Stimulated activated CD4-positive, alpha-beta T cell treated with anti-CD3 and anti-CD28 coated beads, Interleukin-12 subunit alpha, Interleukin-12 subunit beta, amount 100 ng/mL, for 24 hours (primary cell): ENCODE measurements around the gene OR8U1.
"Not testable (repeated sequence)": the region's sequence is repeated elsewhere in the genome, so short reads cannot be mapped to it uniquely, and the experiment has no call there.

Experiments used
- DNase-seq, 2 experiments: peaks; one replicate each; pipeline ENCODE4 v3.0.0-alpha.2; 2020; ENCODE audit warnings: low read depth in 2 of 2

The OR8U1 gene

DNA sequence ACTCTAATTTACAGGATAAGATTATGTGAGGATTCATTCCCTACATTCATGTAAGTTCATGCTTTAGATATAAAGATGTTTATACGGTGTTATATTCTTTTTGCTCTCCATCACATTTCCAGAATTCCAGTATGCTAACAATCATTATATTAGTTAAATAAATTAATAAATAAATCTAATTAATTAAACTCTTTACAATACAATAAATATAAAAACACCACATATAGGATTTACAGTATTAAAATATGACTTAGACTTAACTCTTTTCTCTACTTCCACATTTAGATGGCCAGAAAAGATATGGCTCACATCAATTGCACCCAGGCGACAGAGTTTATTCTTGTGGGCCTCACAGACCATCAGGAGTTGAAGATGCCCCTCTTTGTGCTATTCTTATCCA is at the start of gene OR8U1:
Gene OR8U1 (plus strand): TSS at position 301 of the 400 bp plus-strand sequence. CDS start 0 bp downstream, at position 301.
- DNase-seq = no peak

DNA sequence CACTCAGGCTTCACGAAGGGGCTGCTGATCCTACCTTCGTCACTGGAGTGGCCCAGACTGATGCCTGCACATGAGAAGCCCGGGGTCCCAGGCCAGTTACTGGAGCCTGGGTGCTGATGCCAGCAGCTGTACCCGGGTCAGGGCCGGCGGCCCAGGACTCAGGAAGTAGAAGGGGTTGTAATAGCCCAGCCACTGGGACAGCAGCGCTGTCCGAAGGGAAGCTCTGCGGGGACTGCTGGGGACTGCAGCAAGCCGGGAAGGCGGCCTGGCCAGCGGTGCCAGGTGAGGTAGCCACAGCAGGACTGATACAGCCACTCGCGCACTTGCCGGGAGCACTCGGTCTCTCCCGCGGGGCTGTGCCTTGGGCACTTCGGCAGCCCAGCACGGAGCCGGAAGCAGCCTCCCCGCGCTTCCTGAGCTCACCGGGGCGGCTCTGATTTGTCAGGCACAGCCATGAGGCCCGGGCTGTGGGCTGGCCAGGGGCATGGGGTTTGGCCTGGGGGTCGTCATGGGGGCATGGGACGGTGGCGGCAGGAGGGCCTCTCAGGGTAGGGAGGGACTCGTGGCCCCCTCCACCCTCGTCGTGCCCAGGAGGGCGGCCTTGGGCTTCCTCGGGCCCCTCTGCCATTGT is 43.4 kb upstream of the OR8U1 start:
- DNase-seq = no peak

- DNase-seq = no peak
These were observed 42.3 kb upstream of the OR8U1 start for GRCh38 chr11:56333156-56333555.

GRCh38 chr11:56340289-56340688 is 35.1 kb upstream of the OR8U1 start:
- no peak for DNase-seq

GRCh38 chr11:56345739-56346138 is 29.7 kb upstream of the OR8U1 start, which contains the start of gene OR8K1:
Gene OR8K1 (plus strand): TSS chr11:56346039. CDS start chr11:56346039, 0 bp downstream.
- DNase-seq = no peak

- DNase-seq = no peak
These were observed 21.4 kb upstream of the OR8U1 start, which contains the start of gene OR8J1 for GRCh38 chr11:56353991-56354390. Gene OR8J1 (plus strand): TSS chr11:56354291. CDS start chr11:56360247, 5,956 bp downstream.

- DNase-seq = no peak
These were observed 4.7 kb downstream of the OR8U1 start for GRCh38 chr11:56380120-56380519.

GRCh38 chr11:56394381-56394780 is 19.0 kb downstream of the OR8U1 start:
- DNase-seq = no peak

DNA sequence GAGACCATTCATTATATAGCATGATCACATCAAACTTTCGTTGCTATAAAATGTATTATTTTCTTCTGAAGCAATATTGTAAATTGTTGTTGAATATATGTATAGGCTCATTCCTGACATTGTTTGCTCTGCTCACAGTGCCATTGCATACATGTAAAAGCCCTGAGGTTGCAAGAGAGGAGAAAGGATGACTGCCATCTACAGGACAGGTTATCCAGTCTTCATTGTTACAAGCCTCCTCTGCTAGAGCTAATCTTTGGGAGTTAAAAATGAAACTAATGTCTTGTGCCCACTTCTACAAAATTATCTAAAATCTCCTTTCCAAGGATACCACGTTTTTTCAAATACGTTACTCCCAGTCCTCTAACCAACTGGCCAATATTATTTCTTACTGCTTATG is 20.6 kb downstream of the OR8U1 start:
- no peak for DNase-seq

DNA sequence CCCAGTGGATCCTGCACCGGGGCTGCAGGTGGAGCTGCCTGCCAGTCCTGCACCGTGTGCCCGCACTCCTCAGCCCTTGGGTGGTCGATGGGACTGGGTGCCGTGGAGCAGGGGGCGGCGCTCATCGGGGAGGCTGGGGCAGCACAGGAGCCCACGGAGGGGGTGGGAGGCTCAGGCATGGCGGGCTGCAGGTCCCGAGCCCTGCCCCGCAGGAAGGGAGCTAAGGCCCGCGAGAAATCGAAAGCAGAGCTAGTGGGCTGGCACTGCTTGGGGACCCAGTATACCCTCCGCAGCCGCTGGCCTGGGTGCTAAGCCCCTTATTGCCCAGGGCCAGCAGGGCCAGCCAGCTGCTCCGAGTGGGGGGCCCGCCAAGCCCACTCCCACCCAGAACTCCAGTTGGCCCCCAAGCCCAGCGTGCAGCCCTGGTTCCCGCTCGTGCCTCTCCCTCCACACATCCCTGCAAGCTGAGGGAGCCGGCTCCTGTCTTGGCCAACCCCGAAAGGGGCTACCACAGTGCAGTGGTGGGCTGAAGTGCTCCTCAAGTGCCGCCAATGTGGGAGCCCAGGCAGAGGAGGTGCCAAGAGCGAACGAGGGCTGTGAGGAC is 26.5 kb downstream of the OR8U1 start:
- DNase-seq = not testable (repeated sequence)

DNA sequence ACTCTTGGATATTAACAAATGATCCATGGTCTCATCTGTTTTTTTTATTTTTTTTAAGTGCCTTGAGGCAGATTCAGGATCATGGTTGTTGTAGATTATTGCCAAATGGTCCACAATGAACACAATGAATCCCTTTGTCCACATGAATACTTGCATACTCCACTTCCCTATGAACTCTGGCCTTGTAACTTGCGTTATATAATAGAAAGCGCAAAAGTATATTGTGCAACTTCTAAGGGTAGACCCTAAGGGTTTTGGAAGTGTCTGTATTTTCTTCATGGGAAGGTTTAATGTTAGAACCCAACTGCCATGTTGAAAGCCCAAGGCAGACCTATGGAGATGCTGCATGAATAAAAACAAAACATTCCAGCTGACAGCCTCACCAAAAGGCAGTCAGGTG is 29.0 kb downstream of the OR8U1 start:
- DNase-seq = no peak

DNA sequence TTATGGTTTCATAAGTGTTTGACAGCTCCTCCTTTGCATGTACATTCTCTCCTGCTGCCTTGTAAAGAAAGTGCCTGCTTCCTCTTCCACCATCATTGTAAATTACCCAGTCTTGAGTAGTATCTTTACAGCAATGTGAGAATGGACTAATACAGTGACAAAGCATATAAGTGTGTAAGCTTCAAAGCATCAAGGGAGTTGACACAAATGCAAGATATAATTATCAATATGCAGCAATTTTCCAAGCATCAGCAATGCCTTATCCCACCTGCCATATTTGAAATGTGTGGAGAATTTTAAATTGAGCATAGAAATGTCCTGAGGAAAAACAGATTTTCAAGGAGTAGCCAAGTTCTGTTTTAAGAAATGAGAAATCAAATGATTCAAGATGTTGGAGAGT is 35.4 kb downstream of the OR8U1 start:
- no peak for DNase-seq

DNA sequence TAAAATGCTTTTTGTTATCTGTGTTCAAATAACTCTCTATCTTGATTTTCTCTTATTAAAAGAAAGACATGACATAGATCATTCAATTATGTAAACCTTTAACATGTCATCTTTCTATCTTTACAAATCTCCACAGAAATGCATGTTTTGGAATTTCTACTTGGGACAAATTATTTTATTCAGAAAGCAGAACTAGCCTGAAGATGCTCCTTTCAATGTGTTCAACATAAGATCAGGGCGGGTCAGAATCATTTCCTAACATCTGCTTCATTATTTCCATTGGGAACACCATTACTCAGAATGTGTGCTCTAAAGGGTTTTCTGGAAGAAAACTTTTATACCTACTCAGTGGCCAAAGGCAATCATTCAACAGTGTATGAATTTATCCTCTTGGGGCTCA is 37.0 kb downstream of the OR8U1 start, which contains the start of gene OR5AL1:
Gene OR5AL1 (plus strand): TSS at position 301 of the 400 bp plus-strand sequence.
- DNase-seq = no peak
